Ectodermal cell (in vitro differentiated cells): ENCODE data around the gene DGLUCY.

Experiments used
- H3K27ac ChIP-seq: 2 replicates; pipeline ENCODE4 v1.7.0; 2013; ENCODE audit warnings: mild to moderate bottlenecking, low read depth, low read length; ENCODE audit not compliant: insufficient read depth, poor library complexity, severe bottlenecking
- H3K27me3 ChIP-seq: 2 replicates; pipeline ENCODE4 v1.7.0; 2013; ENCODE audit warnings: mild to moderate bottlenecking, low read length; ENCODE audit not compliant: insufficient read depth, control insufficient read depth, poor library complexity, severe bottlenecking
- H3K36me3 ChIP-seq: one replicate; pipeline ENCODE4 v1.7.0; 2013; ENCODE audit warnings: low read length; ENCODE audit not compliant: control insufficient read depth, insufficient read depth
- H3K4me1 ChIP-seq: one replicate; pipeline ENCODE4 v1.7.0; 2013; ENCODE audit warnings: low read length; ENCODE audit not compliant: control insufficient read depth, insufficient read depth
- H3K4me3 ChIP-seq: 2 replicates; pipeline ENCODE4 v1.7.0; 2013; ENCODE audit warnings: low read depth, low read length, control low read depth; ENCODE audit not compliant: insufficient read depth
- H3K9me3 ChIP-seq: 2 replicates; pipeline ENCODE4 v1.7.0; 2013; ENCODE audit warnings: mild to moderate bottlenecking, low read length, moderate library complexity; ENCODE audit not compliant: control insufficient read depth
- WGBS, 2 experiments: methylation state at CpG; one replicate each; pipeline ENCODE4 v1.1.7; 2013; ENCODE audit warnings: missing lambda C conversion rate in 2 of 2; 5-methylcytosine and 5-hydroxymethylcytosine counted together

Gene DGLUCY

GRCh38 chr14:91100102-91100501 is 13.8 kb upstream of the DGLUCY start:
- H3K36me3 ChIP-seq, result no peaks in the 10 kb centered on the region
- 83 to 96% methylated on average over 4 to 5 of the region's 5 CpGs for WGBS, 2 experiments
- H3K4me3 ChIP-seq, result no peak overlapping the region
- no peaks in the 10 kb centered on the region for H3K4me1 ChIP-seq
- H3K27me3 ChIP-seq, result no peaks in the 10 kb centered on the region
- no peak overlapping the region for H3K27ac ChIP-seq
- H3K9me3 ChIP-seq, result no peaks in the 10 kb centered on the region

- Histone ChIP-seq H3K27me3 (no peaks in the 10 kb centered on the region), H3K9me3 (no peaks in the 10 kb centered on the region), H3K36me3 (no peaks in the 10 kb centered on the region), H3K27ac (no peak overlapping the region), H3K4me3 (no peak overlapping the region), H3K4me1 (no peaks in the 10 kb centered on the region)
- WGBS, 2 experiments, result 85 to 91% methylated on average over 8 of the region's 8 CpGs
Measured at GRCh38 chr14:91103116-91103515, 10.8 kb upstream of the DGLUCY start.

DNA sequence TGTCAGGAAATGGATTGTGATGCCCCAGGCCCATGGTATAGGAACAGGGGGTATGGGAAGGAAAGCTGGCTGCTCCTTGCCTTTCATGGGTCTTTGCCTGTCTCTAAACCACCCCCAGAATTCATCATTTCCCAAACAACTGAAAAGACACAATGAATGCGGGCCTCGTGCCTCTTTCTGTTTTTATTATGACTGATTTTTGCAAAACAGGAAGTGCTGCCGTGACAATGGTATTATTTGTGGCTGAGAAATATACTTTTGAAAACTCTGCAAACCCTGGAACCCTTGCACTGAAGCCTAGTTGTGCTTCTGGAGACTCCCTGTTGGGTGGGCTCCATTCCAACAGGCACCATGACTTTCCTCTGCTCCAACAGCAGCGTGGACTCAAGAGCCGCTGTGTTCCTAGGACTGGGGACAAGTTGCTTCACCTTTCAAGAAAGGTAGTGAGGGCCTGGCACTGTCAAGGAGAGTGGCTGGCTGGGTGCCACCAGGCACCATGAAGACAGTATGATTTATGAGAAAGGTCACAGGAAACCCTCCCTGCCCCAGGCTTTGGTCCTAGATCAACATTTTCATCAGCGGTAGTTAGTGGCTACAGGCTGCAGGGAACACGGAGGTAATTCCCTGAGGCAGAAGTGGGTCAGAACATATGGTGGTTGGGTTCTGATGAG is 4.8 kb upstream of the DGLUCY start:
- H3K4me3 ChIP-seq, result no peak overlapping the region
- no peaks in the 10 kb centered on the region for H3K27me3 ChIP-seq
- 95 to 98% methylated on average over 7 of the region's 7 CpGs for WGBS, 2 experiments
- no peaks in the 10 kb centered on the region for H3K36me3 ChIP-seq
- peaks cover 20% of the 10 kb centered on the region for H3K4me1 ChIP-seq
- H3K27ac ChIP-seq, result no peak overlapping the region
- no peaks in the 10 kb centered on the region for H3K9me3 ChIP-seq

DNA sequence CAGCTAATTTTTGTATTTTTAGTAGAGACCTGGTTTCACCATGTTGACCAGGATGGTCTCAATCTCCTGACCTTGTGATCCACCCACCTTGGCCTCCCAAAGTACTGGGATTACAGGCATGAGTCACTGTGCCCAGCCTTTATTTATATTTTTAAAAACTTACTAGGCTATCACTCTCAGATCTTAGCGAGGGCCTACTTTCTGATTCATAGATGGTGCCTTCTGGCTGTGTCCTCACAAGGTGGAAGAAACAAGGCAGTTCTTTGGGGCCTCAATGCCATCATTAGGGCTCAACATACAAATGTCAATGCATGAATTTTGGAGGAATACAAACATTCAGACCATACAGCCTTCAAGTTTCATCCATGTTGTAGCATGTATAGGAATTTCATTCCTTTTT is 2.4 kb upstream of the DGLUCY start:
- no peak overlapping the region for H3K27ac ChIP-seq
- no peaks in the 10 kb centered on the region for H3K27me3 ChIP-seq
- 95 to 100% methylated on average over 1 of the region's 1 CpG for WGBS, 2 experiments

GRCh38 chr14:91112194-91112593 is 1.7 kb upstream of the DGLUCY start:
- H3K36me3 ChIP-seq, result no peaks in the 10 kb centered on the region
- 85 to 92% methylated on average over 4 of the region's 4 CpGs for WGBS, 2 experiments
- peaks cover 35% of the 10 kb centered on the region for H3K4me1 ChIP-seq
- no peaks in the 10 kb centered on the region for H3K9me3 ChIP-seq
- no peak overlapping the region for H3K27ac ChIP-seq
- H3K27me3 ChIP-seq, result no peaks in the 10 kb centered on the region
- no peak overlapping the region for H3K4me3 ChIP-seq

More for the DNA sequence above, 2.4 kb upstream of the DGLUCY start:
- Histone ChIP-seq H3K36me3 (no peaks in the 10 kb centered on the region), H3K4me1 (peaks cover 35% of the 10 kb centered on the region), H3K4me3 (no peak overlapping the region), H3K9me3 (no peaks in the 10 kb centered on the region)

DNA sequence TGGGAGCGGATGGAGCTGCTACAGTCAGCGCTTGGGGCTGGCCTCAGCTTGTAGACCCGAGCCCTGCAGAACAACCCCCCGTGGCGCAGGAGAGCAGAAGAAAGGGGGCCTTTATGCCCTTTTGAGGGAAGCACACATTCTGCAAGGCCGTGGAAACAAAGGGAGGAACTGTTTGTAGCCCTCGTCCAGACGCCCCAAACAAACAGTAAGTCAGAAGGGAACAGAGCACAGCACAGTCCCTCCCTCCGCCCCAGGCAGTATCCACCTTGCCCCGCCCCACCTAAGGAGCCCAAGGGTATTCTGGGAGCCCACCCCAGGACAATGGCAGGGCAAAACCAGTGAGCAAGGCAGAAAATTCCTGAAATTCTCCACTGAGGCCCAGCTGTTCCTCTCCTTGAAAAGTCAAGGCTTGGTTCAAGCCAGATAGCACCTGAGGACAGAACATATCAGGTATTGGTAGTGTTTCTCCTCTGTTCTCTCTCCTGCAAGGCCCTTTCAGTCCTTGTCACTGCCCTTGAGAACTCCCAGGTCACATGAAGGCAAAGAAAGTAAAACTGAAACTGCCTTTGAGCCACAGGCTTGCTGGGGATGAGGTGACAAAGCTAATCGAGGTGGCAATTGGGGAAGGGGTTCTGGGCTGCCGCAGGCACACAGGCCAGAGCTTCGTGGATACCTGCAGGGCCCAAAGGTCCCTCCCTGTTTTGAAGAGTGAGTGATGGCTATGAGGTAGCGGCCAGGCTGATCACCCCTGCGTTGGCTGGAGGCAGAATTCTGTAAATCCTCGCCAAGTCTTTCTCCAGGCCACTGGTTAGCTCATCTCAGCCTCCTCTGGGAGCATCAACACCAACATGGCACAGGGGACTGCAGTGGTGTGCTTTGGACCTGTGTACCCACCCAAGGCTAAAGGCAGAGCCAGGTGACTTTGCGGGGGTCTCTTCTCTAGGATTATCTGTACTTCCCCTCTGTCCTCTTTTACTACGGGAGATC is 499 bp downstream of the DGLUCY start:
- Histone ChIP-seq H3K4me3 (peak overlapping the region; percentile 27), H3K27me3 (no peaks in the 10 kb centered on the region), H3K4me1 (peaks cover 33% of the 10 kb centered on the region), H3K36me3 (no peaks in the 10 kb centered on the region), H3K27ac (peak overlapping the region; percentile 98), H3K9me3 (no peaks in the 10 kb centered on the region)
- 30 to 31% methylated on average over 18 of the region's 18 CpGs for WGBS, 2 experiments

DNA sequence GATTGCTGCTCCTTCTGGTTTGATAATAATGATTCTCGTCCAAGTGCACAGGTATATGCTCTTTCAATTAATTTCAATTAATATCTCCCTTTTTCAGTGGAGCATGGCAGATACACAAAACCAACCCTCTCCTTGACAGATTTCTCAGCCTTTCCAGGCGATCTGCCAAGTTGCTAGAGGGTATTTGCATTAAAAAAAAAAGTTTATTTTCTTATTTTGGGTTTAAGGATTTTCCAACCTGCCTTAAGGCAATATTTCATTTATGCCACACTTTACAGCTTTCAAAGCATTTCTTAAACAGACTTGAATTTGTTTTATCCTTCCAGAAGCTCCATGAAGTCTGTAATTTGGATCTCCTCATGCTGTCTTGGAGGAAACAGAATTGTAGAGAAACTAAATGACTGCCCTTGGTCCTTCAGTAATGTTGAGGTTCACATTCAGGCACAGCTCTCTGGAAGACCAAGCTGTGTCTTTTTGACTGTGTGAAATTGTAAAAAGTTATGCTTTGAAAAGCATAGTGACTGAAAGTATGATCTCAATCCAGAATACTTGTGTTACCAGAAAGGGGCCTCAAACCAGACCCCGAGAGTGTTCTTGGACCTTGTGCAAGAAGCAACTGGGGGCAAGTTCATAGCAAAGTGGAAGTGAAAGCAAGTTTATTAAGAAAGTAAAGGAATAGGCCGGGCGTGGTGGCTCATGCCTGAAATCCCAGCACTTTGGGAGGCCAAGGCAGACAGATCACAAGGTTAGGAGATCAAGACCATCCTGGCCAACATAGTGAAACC is 2.3 kb downstream of the DGLUCY start:
- Histone ChIP-seq H3K27ac (no peak overlapping the region), H3K27me3 (no peaks in the 10 kb centered on the region), H3K36me3 (no peaks in the 10 kb centered on the region), H3K9me3 (no peaks in the 10 kb centered on the region), H3K4me1 (peaks cover 24% of the 10 kb centered on the region), H3K4me3 (no peak overlapping the region)
- 93 to 99% methylated on average over 4 to 5 of the region's 5 CpGs for WGBS, 2 experiments

DNA sequence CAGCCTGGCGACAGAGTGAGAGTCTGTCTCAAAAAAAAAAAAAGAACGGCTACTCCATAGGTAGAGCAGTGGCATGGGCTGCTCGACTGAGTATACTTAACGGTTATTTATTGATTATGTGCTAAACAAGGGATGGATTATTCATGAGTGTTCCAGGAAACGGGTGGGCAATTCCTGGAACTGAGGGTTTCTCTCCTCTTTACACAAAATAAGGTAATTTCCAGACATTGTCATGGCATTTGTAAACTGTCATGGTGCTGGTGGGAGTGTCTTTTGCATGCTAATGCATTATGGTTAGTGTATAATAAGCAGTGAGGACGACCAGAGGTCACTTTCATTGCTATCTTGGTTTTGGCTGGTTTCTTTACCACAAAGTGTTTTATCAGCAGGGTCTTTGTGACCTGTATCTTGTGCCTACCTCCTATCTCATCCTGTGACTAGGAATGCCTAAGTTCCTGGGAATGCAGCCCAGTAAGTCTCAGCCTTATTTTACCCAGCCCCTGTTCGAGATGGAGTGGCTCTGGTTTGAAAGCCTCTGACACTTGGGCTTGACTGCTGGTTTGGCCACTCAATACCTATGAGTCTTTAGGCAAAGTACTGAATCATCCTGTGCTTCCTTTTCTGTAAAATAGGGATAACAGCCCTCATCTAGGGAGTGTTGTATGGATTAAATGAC is 3.2 kb downstream of the DGLUCY start:
- no peaks in the 10 kb centered on the region for H3K36me3 ChIP-seq
- no peak overlapping the region for H3K27ac ChIP-seq
- peaks cover 24% of the 10 kb centered on the region for H3K4me1 ChIP-seq
- no peak overlapping the region for H3K4me3 ChIP-seq
- H3K9me3 ChIP-seq, result no peaks in the 10 kb centered on the region
- WGBS, 2 experiments, result 77% methylated on average over 7 of the region's 7 CpGs
- H3K27me3 ChIP-seq, result no peaks in the 10 kb centered on the region

GRCh38 chr14:91117960-91118359 is 4.1 kb downstream of the DGLUCY start:
- WGBS, 2 experiments, result 87 to 93% methylated on average over 3 to 4 of the region's 5 CpGs
- Histone ChIP-seq H3K36me3 (no peaks in the 10 kb centered on the region), H3K27ac (no peak overlapping the region), H3K4me3 (no peak overlapping the region), H3K4me1 (peaks cover 24% of the 10 kb centered on the region), H3K27me3 (no peaks in the 10 kb centered on the region), H3K9me3 (no peaks in the 10 kb centered on the region)
